Trophoblast cell (in vitro differentiated cells and primary cell): Measurements from ENCODE around the gene SYNPO2.

ENCODE experiments used
- DNase-seq, 2 donors: peaks; one replicate each; pipeline ENCODE4 v3.0.0-alpha.2; 2016
- H2AFZ ChIP-seq: 2 replicates; pipeline ENCODE4 v1.6.1; 2013; ENCODE audit warnings: low read length, moderate library complexity, mild to moderate bottlenecking; ENCODE audit not compliant: insufficient read depth, poor library complexity
- H2AK5ac ChIP-seq: 2 replicates; pipeline ENCODE4 v1.6.1; 2013; ENCODE audit warnings: mild to moderate bottlenecking, low read length
- H2BK120ac ChIP-seq: 2 replicates; pipeline ENCODE4 v1.6.1; 2013; ENCODE audit warnings: low read length, mild to moderate bottlenecking, moderate library complexity; ENCODE audit not compliant: insufficient read depth, poor library complexity
- H2BK12ac ChIP-seq: 2 replicates; pipeline ENCODE4 v1.6.1; 2013; ENCODE audit warnings: mild to moderate bottlenecking, low read length, moderate library complexity
- H2BK5ac ChIP-seq: 2 replicates; pipeline ENCODE4 v1.6.1; 2013; ENCODE audit warnings: low read length, low read depth, moderate library complexity, mild to moderate bottlenecking; ENCODE audit not compliant: poor library complexity
- H3K14ac ChIP-seq: 2 replicates; pipeline ENCODE4 v1.6.1; 2013; ENCODE audit warnings: mild to moderate bottlenecking, low read length
- H3K18ac ChIP-seq: 2 replicates; pipeline ENCODE4 v1.6.1; 2013; ENCODE audit warnings: mild to moderate bottlenecking, low read length
- H3K23ac ChIP-seq: 2 replicates; pipeline ENCODE4 v1.6.1; 2013; ENCODE audit warnings: low read length
- H3K27ac ChIP-seq: 2 replicates; pipeline ENCODE4 v1.5.1; 2013; ENCODE audit warnings: low read depth, mild to moderate bottlenecking, inconsistent platforms, low read length, moderate library complexity
- H3K27me3 ChIP-seq: 2 replicates; pipeline ENCODE4 v1.6.1; 2013; ENCODE audit warnings: inconsistent platforms, mild to moderate bottlenecking, low read length, moderate library complexity; ENCODE audit not compliant: insufficient read depth
- H3K36me3 ChIP-seq, 2 experiments: 1 replicate in 1 of 2; 2 replicates in 1 of 2; pipeline ENCODE4 v1.6.1; 2013; ENCODE audit warnings: low read length in 2 of 2, mild to moderate bottlenecking in 2 of 2, moderate library complexity in 1 of 2; ENCODE audit not compliant: insufficient read depth in 2 of 2, control insufficient read depth in 1 of 2
- H3K4ac ChIP-seq: 2 replicates; pipeline ENCODE4 v1.6.1; 2013; ENCODE audit warnings: low read depth, mild to moderate bottlenecking, low read length, moderate library complexity
- H3K4me1 ChIP-seq, 2 experiments: 1 replicate in 1 of 2; 2 replicates in 1 of 2; pipeline ENCODE4 v1.6.1; 2013; ENCODE audit warnings: low read length in 2 of 2, mild to moderate bottlenecking in 2 of 2, moderate library complexity in 1 of 2; ENCODE audit not compliant: insufficient read depth in 2 of 2, control insufficient read depth in 1 of 2
- H3K4me2 ChIP-seq: 2 replicates; pipeline ENCODE4 v1.6.1; 2013; ENCODE audit warnings: inconsistent platforms, mild to moderate bottlenecking, low read length, moderate library complexity
- H3K4me3 ChIP-seq: 2 replicates; pipeline ENCODE4 v1.5.1; 2013; ENCODE audit warnings: mild to moderate bottlenecking, low read depth, low read length, inconsistent platforms
- H3K79me1 ChIP-seq: one replicate; pipeline ENCODE4 v1.6.1; 2013; ENCODE audit warnings: low read length
- H3K79me2 ChIP-seq: 2 replicates; pipeline ENCODE4 v1.6.1; 2013; ENCODE audit warnings: low read length, mild to moderate bottlenecking; ENCODE audit not compliant: control insufficient read depth, insufficient read depth, poor library complexity
- H3K9ac ChIP-seq: 2 replicates; pipeline ENCODE4 v1.6.1; 2013; ENCODE audit warnings: mild to moderate bottlenecking, low read length
- H3K9me3 ChIP-seq: 2 replicates; pipeline ENCODE4 v1.6.1; 2013; ENCODE audit warnings: low read depth, mild to moderate bottlenecking, control low read depth, inconsistent platforms, low read length; ENCODE audit not compliant: insufficient read depth
- H4K12ac ChIP-seq: 2 replicates; pipeline ENCODE4 v1.6.1; 2013; ENCODE audit warnings: low read depth, mild to moderate bottlenecking, low read length, moderate library complexity
- H4K8ac ChIP-seq: 2 replicates; pipeline ENCODE4 v1.6.1; 2013; ENCODE audit warnings: low read depth, mild to moderate bottlenecking, low read length, moderate library complexity
- H4K91ac ChIP-seq: one replicate; pipeline ENCODE4 v1.6.1; 2013; ENCODE audit warnings: low read depth, mild to moderate bottlenecking, low read length, moderate library complexity
- WGBS: extraction: QIAGEN DNeasy Blood & Tissue Kit; methylation state at CpG from one replicate; pipeline ENCODE4 v1.1.7; 2013; ENCODE audit warnings: missing lambda C conversion rate; ENCODE audit not compliant: insufficient read length, insufficient coverage; ENCODE audit errors: extremely low coverage; 5-methylcytosine and 5-hydroxymethylcytosine counted together

The SYNPO2 gene

DNA sequence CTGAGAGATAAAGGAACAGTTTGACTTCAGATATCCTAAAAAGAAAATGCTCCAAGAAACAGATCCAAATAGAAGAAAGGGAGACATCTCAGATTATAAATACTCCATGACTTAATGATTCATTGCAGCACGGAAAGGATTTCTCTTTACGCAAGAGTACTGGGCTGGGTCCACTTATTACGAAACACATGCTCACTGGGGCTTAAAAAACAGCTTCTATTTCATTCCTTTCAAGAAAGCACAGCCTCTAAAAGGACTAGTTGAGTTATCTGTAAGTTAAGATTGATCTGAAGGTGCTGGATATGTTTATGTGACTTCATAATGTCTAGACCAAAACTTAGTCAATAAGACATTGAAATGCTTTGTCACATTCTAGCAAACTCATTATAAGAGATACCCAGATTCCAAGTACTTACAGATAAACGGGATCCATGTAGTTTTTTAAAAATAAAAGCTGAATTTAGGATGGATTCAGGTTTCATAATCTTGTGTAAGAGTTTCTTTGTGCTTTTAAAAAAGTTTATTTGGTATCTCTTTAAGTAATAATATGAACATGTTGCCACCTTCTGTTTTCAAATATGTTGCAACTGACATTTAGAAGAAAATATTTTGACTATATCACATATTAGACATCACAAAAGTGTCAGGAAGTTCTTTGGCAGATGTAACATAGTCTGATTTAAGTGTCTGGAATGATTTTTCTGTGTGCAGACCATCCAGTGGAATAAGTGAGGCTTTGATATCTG lies 137.4 kb downstream of the SYNPO2 start:
- H3K4ac ChIP-seq, result no peak overlapping the region
- peaks cover 3% of the 10 kb centered on the region for H3K9me3 ChIP-seq
- peaks cover 13% of the 10 kb centered on the region in 2 experiments for H3K36me3 ChIP-seq
- H3K4me2 ChIP-seq, result no peak overlapping the region
- no peak overlapping the region for H4K8ac ChIP-seq
- peaks cover 7% of the 10 kb centered on the region for H3K79me1 ChIP-seq
- H3K27me3 ChIP-seq, result no peaks in the 10 kb centered on the region
- no peak overlapping the region for H3K14ac ChIP-seq
- H3K9ac ChIP-seq, result no peak overlapping the region
- no CpG with 5 or more reads among the region's 4 CpGs for WGBS
- H3K18ac ChIP-seq, result no peak overlapping the region
- peaks cover 0 to 3% of the 10 kb centered on the region in 2 experiments for H3K4me1 ChIP-seq
- H4K91ac ChIP-seq, result no peak overlapping the region
- no peaks in the 10 kb centered on the region for H3K79me2 ChIP-seq
- H2AK5ac ChIP-seq, result no peak overlapping the region
- H2BK5ac ChIP-seq, result no peak overlapping the region
- H2BK120ac ChIP-seq, result no peak overlapping the region
- H2BK12ac ChIP-seq, result no peak overlapping the region
- peak overlapping the region; percentile 26 for H3K27ac ChIP-seq
- no peak overlapping the region for H2AFZ ChIP-seq
- no peak overlapping the region for H4K12ac ChIP-seq
- peak; percentile 88 to 94 for DNase-seq
- no peak overlapping the region for H3K23ac ChIP-seq
- no peak overlapping the region for H3K4me3 ChIP-seq

DNA sequence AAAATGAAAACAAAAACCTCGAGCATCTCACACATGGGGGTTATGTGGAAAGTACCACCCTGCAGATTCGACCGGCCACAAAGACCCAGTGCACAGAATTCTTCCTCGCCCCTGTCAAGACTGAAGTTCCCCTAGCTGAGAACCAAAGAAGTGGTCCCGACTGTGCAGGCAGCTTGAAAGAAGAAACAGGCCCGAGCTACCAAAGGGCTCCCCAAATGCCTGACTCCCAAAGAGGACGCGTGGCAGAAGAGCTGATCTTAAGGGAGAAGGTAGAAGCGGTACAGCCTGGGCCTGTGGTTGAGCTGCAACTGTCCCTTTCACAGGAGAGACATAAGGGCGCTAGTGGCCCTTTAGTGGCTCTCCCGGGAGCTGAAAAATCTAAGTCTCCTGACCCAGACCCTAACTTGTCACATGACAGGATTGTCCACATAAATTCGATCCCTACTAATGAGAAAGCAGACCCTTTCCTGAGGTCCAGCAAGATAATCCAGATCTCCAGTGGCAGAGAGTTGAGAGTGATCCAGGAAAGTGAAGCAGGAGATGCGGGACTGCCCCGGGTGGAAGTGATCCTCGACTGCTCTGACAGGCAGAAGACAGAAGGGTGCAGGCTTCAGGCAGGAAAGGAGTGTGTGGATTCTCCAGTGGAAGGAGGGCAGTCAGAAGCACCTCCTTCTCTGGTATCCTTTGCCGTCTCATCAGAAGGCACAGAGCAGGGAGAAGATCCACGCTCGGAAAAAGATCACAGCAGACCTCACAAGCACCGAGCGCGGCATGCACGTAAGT lies 138.2 kb downstream of the SYNPO2 start:
- WGBS, result no CpG with 5 or more reads among the region's 22 CpGs
- Histone ChIP-seq H3K79me2 (no peaks in the 10 kb centered on the region), H2AFZ (no peak overlapping the region), H3K27me3 (no peaks in the 10 kb centered on the region), H3K79me1 (peaks cover 7% of the 10 kb centered on the region), H3K27ac (no peak overlapping the region), H2BK120ac (peak overlapping the region; percentile 68), H3K9me3 (peaks cover 6% of the 10 kb centered on the region), H3K18ac (no peak overlapping the region), H3K4ac (peak overlapping the region; percentile 3), H4K8ac (peak overlapping the region; percentile 53), H4K12ac (peak overlapping the region; percentile 51), H4K91ac (peak overlapping the region; percentile 39), H2BK12ac (peak overlapping the region; percentile 69), H3K14ac (peak overlapping the region; percentile 28), H3K4me1 (peaks cover 0 to 3% of the 10 kb centered on the region in 2 experiments), H3K9ac (no peak overlapping the region), H3K4me2 (no peak overlapping the region), H2AK5ac (peak overlapping the region; percentile 72), H2BK5ac (peak overlapping the region; percentile 64), H3K36me3 (peaks cover 17 to 21% of the 10 kb centered on the region in 2 experiments), H3K23ac (no peak overlapping the region), H3K4me3 (no peak overlapping the region)
- DNase-seq, result no peak

DNA sequence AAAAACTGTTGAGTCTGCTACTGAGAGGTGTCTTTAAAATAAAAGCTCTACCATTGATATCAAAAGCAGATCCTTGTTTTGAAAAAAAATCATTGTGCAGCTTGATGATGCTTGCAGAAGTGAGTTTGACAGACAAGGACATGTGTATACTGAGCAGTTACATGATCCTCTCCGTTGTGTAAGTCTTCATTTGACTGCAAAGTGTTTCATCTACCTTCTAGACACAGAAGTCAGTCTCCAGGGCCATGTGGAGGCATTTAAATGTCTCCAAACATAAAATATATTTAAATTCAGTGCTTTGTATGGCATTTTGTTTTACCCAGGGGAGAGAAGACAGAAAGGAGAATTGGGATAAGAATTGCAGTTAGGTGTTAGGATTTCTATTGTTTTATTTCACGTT lies 139.2 kb downstream of the SYNPO2 start:
- DNase-seq, result no peak
- Histone ChIP-seq H3K9ac (no peak overlapping the region), H3K79me1 (peaks cover 7% of the 10 kb centered on the region), H4K12ac (no peak overlapping the region), H3K4me1 (peaks cover 0 to 3% of the 10 kb centered on the region in 2 experiments), H2AK5ac (no peak overlapping the region), H2BK5ac (no peak overlapping the region), H3K23ac (no peak overlapping the region), H3K14ac (no peak overlapping the region), H3K18ac (no peak overlapping the region), H4K8ac (no peak overlapping the region), H3K36me3 (peaks cover 17 to 21% of the 10 kb centered on the region in 2 experiments), H3K79me2 (no peaks in the 10 kb centered on the region), H4K91ac (no peak overlapping the region), H3K4me3 (no peak overlapping the region), H3K4ac (no peak overlapping the region), H3K9me3 (peaks cover 6% of the 10 kb centered on the region), H3K27me3 (no peaks in the 10 kb centered on the region), H2AFZ (no peak overlapping the region), H2BK12ac (no peak overlapping the region), H3K4me2 (no peak overlapping the region), H3K27ac (no peak overlapping the region), H2BK120ac (no peak overlapping the region)
- no CpG with 5 or more reads among the region's 2 CpGs for WGBS

GRCh38 chr4:119028296-119028695 lies 139.6 kb downstream of the SYNPO2 start:
- Histone ChIP-seq H3K9me3 (peaks cover 6% of the 10 kb centered on the region), H4K12ac (no peak overlapping the region), H3K23ac (no peak overlapping the region), H3K4me3 (no peak overlapping the region), H2BK5ac (no peak overlapping the region), H3K79me1 (peaks cover 7% of the 10 kb centered on the region), H2BK120ac (no peak overlapping the region), H3K4ac (no peak overlapping the region), H3K36me3 (peaks cover 17 to 21% of the 10 kb centered on the region in 2 experiments), H2BK12ac (no peak overlapping the region), H2AK5ac (no peak overlapping the region), H4K8ac (no peak overlapping the region), H3K4me1 (peaks cover 0 to 3% of the 10 kb centered on the region in 2 experiments), H4K91ac (no peak overlapping the region), H3K14ac (no peak overlapping the region), H2AFZ (no peak overlapping the region), H3K18ac (no peak overlapping the region), H3K4me2 (no peak overlapping the region), H3K27ac (no peak overlapping the region), H3K27me3 (no peaks in the 10 kb centered on the region), H3K9ac (no peak overlapping the region), H3K79me2 (no peaks in the 10 kb centered on the region)
- no peak for DNase-seq
- no CpG with 5 or more reads among the region's 2 CpGs for WGBS
